K562 (cell line): ENCODE data around the gene BRICD5.

ENCODE experiments used
- CTCF ChIP-seq, 3 experiments: IDR thresholded peaks in 2 of 3; conservative IDR thresholded peaks in 1 of 3; 2 replicates each; pipeline ENCODE4 v1.5.1; 2011 to 2012; ENCODE audit warnings: low read length in 3 of 3, mild to moderate bottlenecking in 3 of 3, control low read depth in 2 of 3, improper control_type of control experiment in 1 of 3, inconsistent platforms in 1 of 3, low read depth in 1 of 3, mixed read lengths in 1 of 3, moderate library complexity in 1 of 3; ENCODE audit not compliant: insufficient read depth in 2 of 3
- DDX20 ChIP-seq: fragments of 450-650 bp; IDR thresholded peaks from 2 replicates; pipeline ENCODE4 v1.6.1; 2016; ENCODE audit warnings: missing genetic modification characterization, low read depth, mild to moderate bottlenecking, missing compliant biosample characterization, moderate library complexity
- ELF2 ChIP-seq: fragments of 250-450 bp; sonication (Bioruptor Pico); IDR thresholded peaks from 2 replicates; pipeline ENCODE4 v1.5.0; 2021; ENCODE audit warnings: mild to moderate bottlenecking
- EZH2 ChIP-seq: IDR thresholded peaks from 2 replicates; pipeline ENCODE4 v1.6.1; 2012; ENCODE audit warnings: low read depth, mild to moderate bottlenecking, inconsistent platforms, low read length, borderline replicate concordance
- FOXM1 ChIP-seq, 2 experiments: fragments of 450-650 bp in 1 of 2; sonication (generic) in 1 of 2; formaldehyde crosslinking in 1 of 2; IDR thresholded peaks; 2 replicates each; pipeline versions ENCODE4 v1.6.1 to v1.9.0; 2017 to 2022; ENCODE audit warnings: low read depth in 2 of 2, mild to moderate bottlenecking in 2 of 2, missing genetic modification reagents in 1 of 2, moderate library complexity in 1 of 2
- MAX ChIP-seq: sonication (generic); formaldehyde crosslinking; IDR thresholded peaks from 2 replicates; pipeline ENCODE4 v1.9.0; 2022; ENCODE audit warnings: mild to moderate bottlenecking, missing genetic modification reagents
- POLR2A ChIP-seq: fragments of 450-650 bp; conservative IDR thresholded peaks from 2 replicates; pipeline ENCODE4 v1.6.1; 2016
- PRDM10 ChIP-seq: fragments of 450-650 bp; IDR thresholded peaks from 2 replicates; pipeline ENCODE4 v1.6.1; 2018; ENCODE audit not compliant: partially characterized antibody
- ZBTB11 ChIP-seq, 3 experiments: fragments of 200-800 bp in 1 of 3; fragments of 250-450 bp in 1 of 3; fragments of 450-650 bp in 1 of 3; sonication (Bioruptor Pico) in 1 of 3; sonication (Bioruptor generic) in 1 of 3; formaldehyde crosslinking in 1 of 3; IDR thresholded peaks; 2 replicates each; pipeline versions ENCODE4 v1.6.1 to v1.8.0; 2016 to 2022; ENCODE audit warnings: mild to moderate bottlenecking in 2 of 3, missing genetic modification characterization in 2 of 3, missing compliant biosample characterization in 1 of 3, moderate library complexity in 1 of 3
- ZFP30 ChIP-seq: fragments of 250-450 bp; sonication (Bioruptor Pico); IDR thresholded peaks from 2 replicates; pipeline ENCODE4 v1.8.0; 2022; ENCODE audit warnings: moderate library complexity, mild to moderate bottlenecking, inconsistent platforms, borderline replicate concordance

GRCh38 chr16:2199095-2199494 lies 11.6 kb downstream of the BRICD5 start:
- TF ChIP-seq ZFP30 (CRISPR knock-in tag) = no peak
- no peak for TF ChIP-seq CTCF (IDR thresholded peaks at IDR 0.05 in 2 of 3, conservative IDR thresholded peaks at IDR 0.05 in 1 of 3; ENCODE audit: insufficient read depth in 2 of 3, low read depth in 1 of 3, low read length in 3 of 3)
- TF ChIP-seq PRDM10 = no peak
- no peak for TF ChIP-seq EZH2
- TF ChIP-seq DDX20 (tag) = no peak
- no peak for TF ChIP-seq FOXM1 (IDR thresholded peaks at IDR 0.05; ENCODE audit: low read depth)
- TF ChIP-seq FOXM1 (CRISPR knock-in tag; IDR thresholded peaks at IDR 0.05; ENCODE audit: low read depth) = no peak
- no peak for TF ChIP-seq ELF2 (CRISPR knock-in tag)
- no peak for TF ChIP-seq ZBTB11 (CRISPR knock-in tag; IDR thresholded peaks at IDR 0.05)
- TF ChIP-seq POLR2A = no peak
- TF ChIP-seq MAX (CRISPR knock-in tag) = no peak
